ENCODE data around the gene IP6K1.

The IP6K1 gene

GRCh38 chr3:49788056-49788455 is 1.7 kb upstream of the IP6K1 start:
- Histone ChIP-seq H3K36me3 (ENCODE audit: insufficient read depth, low read length) (peaks cover 12% of the 10 kb centered on the region), H3K4me1 (ENCODE audit: insufficient read depth, low read length) (peaks cover 33% of the 10 kb centered on the region)

GRCh38 chr3:49787536-49787935 is 1.2 kb upstream of the IP6K1 start:
- Histone ChIP-seq H3K4me1 (ENCODE audit: insufficient read depth, low read length) (peaks cover 35% of the 10 kb centered on the region), H4K20me1 (ENCODE audit: insufficient read depth, low read length) (no peaks in the 10 kb centered on the region; the same call in 1 of the 2 replicates), H3K9ac (ENCODE audit: low read depth, low read length) (peak overlapping the region; percentile 81; the same call in 1 of the 2 replicates), H2AFZ (ENCODE audit: low read depth, low read length) (0 out of 2 replicates have a peak overlapping the region, but pooled peaks have one; percentile 97), H3K4me2 (ENCODE audit: insufficient read depth, low read length) (peak overlapping the region; percentile 84), H3K4me3 (ENCODE audit: low read depth in 1 of 2, low read length in 2 of 2) (peak overlapping the region in 1 of 2 experiments; percentile 79; a peak in 1 of 4 replicates), H3K36me3 (ENCODE audit: insufficient read depth, low read length) (peaks cover 12% of the 10 kb centered on the region), H3K79me2 (ENCODE audit: insufficient read depth, low read length) (peaks cover 44% of the 10 kb centered on the region), H3K27ac (ENCODE audit: low read length) (peak overlapping the region; percentile 89), H3K9me3 (ENCODE audit: insufficient read depth, low read length, severe bottlenecking) (no peaks in the 10 kb centered on the region), H3K27me3 (ENCODE audit: insufficient read depth, low read length, poor library complexity) (no peaks in the 10 kb centered on the region)
- ATAC-seq (ENCODE audit: insufficient read depth, low read depth) (no peak), DNase-seq (no peak)
- TF ChIP-seq EZH2 (IDR thresholded peaks at IDR 0.05; ENCODE audit: borderline replicate concordance, low read depth, low read length, severe bottlenecking) (no peak), CTCF (IDR thresholded peaks at IDR 0.05; ENCODE audit: borderline replicate concordance, extremely low read depth, low read length, poor library complexity, severe bottlenecking) (no peak)

More at GRCh38 chr3:49788056-49788455, 1.7 kb upstream of the IP6K1 start:
- H2AFZ ChIP-seq (ENCODE audit: low read depth, low read length) = no peak overlapping the region
- H3K79me2 ChIP-seq (ENCODE audit: insufficient read depth, low read length) = peaks cover 39% of the 10 kb centered on the region
- H3K9ac ChIP-seq (ENCODE audit: low read depth, low read length) = no peak overlapping the region
- no peaks in the 10 kb centered on the region; the same call in 1 of the 2 replicates for H4K20me1 ChIP-seq (ENCODE audit: insufficient read depth, low read length)
- H3K27me3 ChIP-seq (ENCODE audit: insufficient read depth, low read length, poor library complexity) = no peaks in the 10 kb centered on the region
- H3K4me2 ChIP-seq (ENCODE audit: insufficient read depth, low read length) = no peak overlapping the region
- TF ChIP-seq CTCF (IDR thresholded peaks at IDR 0.05; ENCODE audit: borderline replicate concordance, extremely low read depth, low read length, poor library complexity, severe bottlenecking) = no peak
- TF ChIP-seq EZH2 (IDR thresholded peaks at IDR 0.05; ENCODE audit: borderline replicate concordance, low read depth, low read length, severe bottlenecking) = no peak
- ATAC-seq (ENCODE audit: insufficient read depth, low read depth) = no peak
- no peak overlapping the region for H3K4me3 ChIP-seq (ENCODE audit: low read depth in 1 of 2, low read length in 2 of 2)
- DNase-seq = no peak
- no peaks in the 10 kb centered on the region for H3K9me3 ChIP-seq (ENCODE audit: insufficient read depth, low read length, severe bottlenecking)
- H3K27ac ChIP-seq (ENCODE audit: low read length) = no peak overlapping the region

DNA sequence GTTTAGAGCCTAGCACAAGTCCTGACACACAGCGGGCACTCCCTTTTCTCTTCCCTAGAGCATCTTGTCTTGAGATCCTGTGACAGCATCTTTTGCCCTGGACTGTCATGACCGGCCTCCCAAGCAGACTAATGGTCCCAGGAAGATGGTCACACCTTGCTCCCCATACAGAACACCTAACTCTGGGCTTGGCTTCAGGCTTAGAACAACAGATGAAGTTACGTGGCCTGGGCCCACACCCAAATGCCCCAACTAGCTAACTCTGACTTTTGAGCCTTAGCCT is 781 bp upstream of the IP6K1 start:
- peak overlapping the region; percentile 84 for H3K4me2 ChIP-seq (ENCODE audit: insufficient read depth, low read length)
- TF ChIP-seq EZH2 (IDR thresholded peaks at IDR 0.05; ENCODE audit: borderline replicate concordance, low read depth, low read length, severe bottlenecking) = no peak
- TF ChIP-seq CTCF (IDR thresholded peaks at IDR 0.05; ENCODE audit: borderline replicate concordance, extremely low read depth, low read length, poor library complexity, severe bottlenecking) = no peak
- H3K27ac ChIP-seq (ENCODE audit: low read length) = peak overlapping the region; percentile 89
- peak overlapping the region; percentile 79 to 90; a peak in 3 of 4 replicates for H3K4me3 ChIP-seq (ENCODE audit: low read depth in 1 of 2, low read length in 2 of 2)
- H3K4me1 ChIP-seq (ENCODE audit: insufficient read depth, low read length) = peaks cover 39% of the 10 kb centered on the region
- no peaks in the 10 kb centered on the region; the same call in none of the 2 replicates for H4K20me1 ChIP-seq (ENCODE audit: insufficient read depth, low read length)
- peaks cover 48% of the 10 kb centered on the region for H3K79me2 ChIP-seq (ENCODE audit: insufficient read depth, low read length)
- peak overlapping the region; percentile 81 for H3K9ac ChIP-seq (ENCODE audit: low read depth, low read length)
- peak overlapping the region; percentile 97 for H2AFZ ChIP-seq (ENCODE audit: low read depth, low read length)
- no peak for DNase-seq
- H3K9me3 ChIP-seq (ENCODE audit: insufficient read depth, low read length, severe bottlenecking) = no peaks in the 10 kb centered on the region
- no peak for ATAC-seq (ENCODE audit: insufficient read depth, low read depth)
- H3K36me3 ChIP-seq (ENCODE audit: insufficient read depth, low read length) = peaks cover 16% of the 10 kb centered on the region
- no peaks in the 10 kb centered on the region for H3K27me3 ChIP-seq (ENCODE audit: insufficient read depth, low read length, poor library complexity)
